K562 (cell line): Measurements from ENCODE around the gene HINT3. TPM values are rescaled to one million over a fixed set of nuclear protein-coding genes. Genes with fewer than 3 reads are reported as not detected.
A peak's percentile ranks its signal among the peaks of the same experiment; 100 is the strongest.

Experiments used
- ARNT ChIP-seq, 2 experiments: fragments of 450-650 bp; IDR thresholded peaks; 2 replicates each; pipeline ENCODE4 v1.6.1; 2016; ENCODE audit warnings: mild to moderate bottlenecking in 1 of 2
- CBX2 ChIP-seq: fragments of 200-600 bp; sonication (generic); IDR thresholded peaks from one replicate; pipeline ENCODE4 v1.6.1; 2012; ENCODE audit warnings: mild to moderate bottlenecking, low read length, inconsistent platforms; ENCODE audit not compliant: insufficient read depth, poor library complexity, severe bottlenecking
- E2F3 ChIP-seq: fragments of 250-450 bp; sonication (Bioruptor Pico); IDR thresholded peaks from 2 replicates; pipeline ENCODE4 v1.4.0; 2020; ENCODE audit warnings: mild to moderate bottlenecking
- EGR1 ChIP-seq: fragments of 450-650 bp; conservative IDR thresholded peaks from 2 replicates; pipeline ENCODE4 v1.6.1; 2017; ENCODE audit warnings: mild to moderate bottlenecking
- ELK1 ChIP-seq: sonication (generic); formaldehyde crosslinking; IDR thresholded peaks from 2 replicates; pipeline ENCODE4 v1.8.1; 2022; ENCODE audit warnings: missing genetic modification reagents
- ETV6 ChIP-seq, 3 experiments: fragments of 150-350 bp in 1 of 3; sonication (generic) in 1 of 3; formaldehyde crosslinking in 1 of 3; IDR thresholded peaks; 2 replicates each; pipeline versions ENCODE4 v1.6.1 to v1.8.0; 2014 to 2022; ENCODE audit warnings: borderline replicate concordance in 2 of 3, low read depth in 2 of 3, antibody characterized with exemption in 1 of 3, low read length in 1 of 3, mild to moderate bottlenecking in 1 of 3, missing genetic modification reagents in 1 of 3
- FOSL1 ChIP-seq: fragments of 200-800 bp; sonication (Bioruptor generic); conservative IDR thresholded peaks from 2 replicates; pipeline ENCODE4 v1.6.1; 2016; ENCODE audit warnings: missing genetic modification characterization, missing compliant biosample characterization
- FUS ChIP-seq: fragments of 200-400 bp; formaldehyde crosslinking; optimal IDR thresholded peaks from 2 replicates; pipeline ENCODE3; 2017; ENCODE audit warnings: low read depth, low read length
- GTF2A2 ChIP-seq: IDR thresholded peaks from 2 replicates; pipeline ENCODE4 v1.6.1; 2016; ENCODE audit warnings: mild to moderate bottlenecking, missing genetic modification characterization, missing compliant biosample characterization
- HDAC1 ChIP-seq, 2 experiments: fragments of 450-650 bp; IDR thresholded peaks; 2 replicates each; pipeline ENCODE4 v1.6.1; 2016 to 2017; ENCODE audit warnings: inconsistent platforms in 1 of 2, mild to moderate bottlenecking in 1 of 2, moderate library complexity in 1 of 2
- JUNB ChIP-seq: fragments of 450-650 bp; formaldehyde crosslinking; conservative IDR thresholded peaks from 2 replicates; pipeline ENCODE4 v1.4.0; 2020; ENCODE audit warnings: mild to moderate bottlenecking
- KAT8 ChIP-seq: fragments of 450-650 bp; IDR thresholded peaks from 2 replicates; pipeline ENCODE4 v1.6.1; 2016; ENCODE audit warnings: low read depth, mild to moderate bottlenecking
- LCOR ChIP-seq: sonication (generic); formaldehyde crosslinking; IDR thresholded peaks from 2 replicates; pipeline ENCODE4 v1.8.0; 2022; ENCODE audit warnings: mild to moderate bottlenecking, missing genetic modification reagents
- MCM7 ChIP-seq, 2 experiments: fragments of 450-650 bp; IDR thresholded peaks; 2 replicates each; pipeline ENCODE4 v1.6.1; 2016 to 2018
- MNT ChIP-seq, 2 experiments: fragments of 450-650 bp; conservative IDR thresholded peaks; 2 replicates each; pipeline ENCODE4 v1.6.1; 2017; ENCODE audit warnings: mild to moderate bottlenecking in 2 of 2, moderate library complexity in 2 of 2
- NFATC3 ChIP-seq: fragments of 450-650 bp; IDR thresholded peaks from 2 replicates; pipeline ENCODE4 v1.6.1; 2017; ENCODE audit warnings: mild to moderate bottlenecking
- NR2C1 ChIP-seq, 2 experiments: fragments of 450-650 bp; IDR thresholded peaks; 2 replicates each; pipeline ENCODE4 v1.6.1; 2017; ENCODE audit warnings: mild to moderate bottlenecking in 2 of 2, antibody characterized with exemption in 1 of 2, inconsistent platforms in 1 of 2, missing compliant biosample characterization in 1 of 2, missing genetic modification characterization in 1 of 2
- NR4A1 ChIP-seq, 2 experiments: fragments of 250-450 bp in 1 of 2; fragments of 450-650 bp in 1 of 2; sonication (Bioruptor Pico) in 1 of 2; IDR thresholded peaks; 2 replicates each; pipeline versions ENCODE4 v1.4.0 to v1.6.1; 2016 to 2020; ENCODE audit warnings: mild to moderate bottlenecking in 2 of 2, missing compliant biosample characterization in 1 of 2, missing genetic modification characterization in 1 of 2, moderate library complexity in 1 of 2
- OTX1 ChIP-seq: fragments of 450-650 bp; formaldehyde crosslinking; IDR thresholded peaks from 2 replicates; pipeline ENCODE4 v1.4.0; 2022; ENCODE audit warnings: mild to moderate bottlenecking
- PRPF4 ChIP-seq: fragments of 200-400 bp; formaldehyde crosslinking; IDR thresholded peaks from one replicate; pipeline ENCODE4 v1.6.1; 2017; ENCODE audit warnings: low read length, low read depth, mild to moderate bottlenecking; ENCODE audit not compliant: insufficient read depth, poor library complexity, severe bottlenecking
- RBM14 ChIP-seq: fragments of 200-400 bp; formaldehyde crosslinking; IDR thresholded peaks from 2 replicates; pipeline ENCODE4 v1.6.1; 2018; ENCODE audit warnings: low read depth, mild to moderate bottlenecking, low read length, moderate library complexity, borderline replicate concordance; ENCODE audit not compliant: insufficient read depth
- SNAPC5 ChIP-seq: fragments of 250-450 bp; sonication (Bioruptor Pico); IDR thresholded peaks from 2 replicates; pipeline ENCODE4 v1.8.0; 2021; ENCODE audit warnings: moderate library complexity, mild to moderate bottlenecking, inconsistent platforms
- SUPT5H ChIP-seq: fragments of 450-650 bp; IDR thresholded peaks from 2 replicates; pipeline ENCODE4 v1.6.1; 2016
- ZBTB17 ChIP-seq: fragments of 450-650 bp; formaldehyde crosslinking; IDR thresholded peaks from 2 replicates; pipeline ENCODE4 v1.4.0; 2020; ENCODE audit warnings: mild to moderate bottlenecking
- ZNF232 ChIP-seq: sonication (generic); formaldehyde crosslinking; IDR thresholded peaks from 2 replicates; pipeline ENCODE4 v1.8.0; 2022; ENCODE audit warnings: mild to moderate bottlenecking, missing genetic modification reagents
- ZNF431 ChIP-seq: sonication (generic); formaldehyde crosslinking; IDR thresholded peaks from 2 replicates; pipeline ENCODE4 v1.8.0; 2022; ENCODE audit warnings: mild to moderate bottlenecking, missing genetic modification reagents
- polyA plus RNA-seq, 8 experiments: library from polyadenylated mRNA; depleted of rRNA in 4 of 8; stranded (reverse) in 5 of 8; unstranded in 3 of 8; fragments of >200 nt; fragmentation: Nextera tagmentation in 2 of 8; fragmentation: Illumina TruSeq in 1 of 8; extraction: Ambion mirVana in 2 of 8; extraction: Trizol in 1 of 8; gene quantifications; 2 replicates each; pipeline versions ENCODE4 v1.2.1 to v1.2.3, GENCODE V29; 2011 to 2014; ENCODE audit warnings: inconsistent platforms in 1 of 8, missing spikeins in 1 of 8
- total RNA-seq, 7 experiments: library from RNA; depleted of rRNA in 6 of 7; stranded (reverse); fragments of >200 nt in 6 of 7; fragmentation: Illumina TruSeq in 2 of 7; extraction: Trizol in 2 of 7; gene quantifications; 2 replicates each; pipeline versions ENCODE4 v1.2.1 to v1.2.3, GENCODE V29; 2011 to 2021; ENCODE audit warnings: low replicate concordance in 1 of 7

HINT3 gene
- total and polyA plus RNA-seq, 9 of the 15 experiments (the other 6 are each of a cell fraction or from before 2014, with no cell fraction given), result 1.4 to 16.6 (median 10.8) TPM

GRCh38 chr6:125956506-125957390 lies at the start of gene HINT3 (continued):
- TF ChIP-seq CBX2 (no peak), E2F3 (CRISPR knock-in tag) (0 out of 2 replicates have a peak, but pooled peaks have one; percentile 16), EGR1 (peak; percentile 66), NR4A1 (CRISPR knock-in tag; IDR thresholded peaks at IDR 0.05) (0 out of 2 replicates have a peak, but pooled peaks have one; percentile 47), NR4A1 (tag; IDR thresholded peaks at IDR 0.05) (no peak; the same call in 1 of the 2 replicates), MCM7 (IDR thresholded peaks at IDR 0.05) (no peak), SUPT5H (peak; percentile 66; the same call in 1 of the 2 replicates), FOSL1 (peak; percentile 66), NR2C1 (IDR thresholded peaks at IDR 0.05) (peak; percentile 80), NR2C1 (tag; IDR thresholded peaks at IDR 0.05) (peak; percentile 79), ARNT (IDR thresholded peaks at IDR 0.05) (peak in 1 of 2 experiments; percentile 67; a peak in 1 of 4 replicates), RBM14 (no peak), ETV6 (IDR thresholded peaks at IDR 0.05; ENCODE audit: borderline replicate concordance in 1 of 2, low read depth in 2 of 2, low read length in 1 of 2) (no peak), ETV6 (CRISPR knock-in tag; IDR thresholded peaks at IDR 0.05; ENCODE audit: borderline replicate concordance) (no peak), ZNF232 (CRISPR knock-in tag) (peak; percentile 47; the same call in 1 of the 2 replicates), ZBTB17 (CRISPR knock-in tag) (peak; percentile 62; the same call in 1 of the 2 replicates), ZNF431 (CRISPR knock-in tag) (no peak), MNT (conservative IDR thresholded peaks at IDR 0.05) (peak; percentile 73 to 88), PRPF4 (no peak), GTF2A2 (tag) (no peak), ELK1 (CRISPR knock-in tag) (no peak), HDAC1 (IDR thresholded peaks at IDR 0.05) (peak in 1 of 2 experiments; percentile 43; a peak in 1 of 4 replicates), NFATC3 (no peak), SNAPC5 (CRISPR knock-in tag) (no peak), FUS (no peak), KAT8 (no peak), LCOR (peak; percentile 91), OTX1 (CRISPR knock-in tag) (no peak), JUNB (no peak)
